Endodermal cell (in vitro differentiated cells): ENCODE data around the gene LIPC. TPM values are rescaled to one million over a fixed set of nuclear protein-coding genes. Genes with fewer than 3 reads are reported as not detected.

Source experiments
- DNase-seq: peaks from one replicate; pipeline ENCODE4 v3.0.0-alpha.2; 2017
- H3K27ac ChIP-seq: 2 replicates; pipeline ENCODE4 v1.5.1; 2013; ENCODE audit warnings: mild to moderate bottlenecking, low read depth, low read length, moderate library complexity
- H3K27me3 ChIP-seq: 2 replicates; pipeline ENCODE4 v1.6.1; 2013; ENCODE audit warnings: mild to moderate bottlenecking, low read length, moderate library complexity; ENCODE audit not compliant: insufficient read depth, control insufficient read depth, poor library complexity, severe bottlenecking
- H3K36me3 ChIP-seq: 2 replicates; pipeline ENCODE4 v1.7.0; 2013; ENCODE audit warnings: mild to moderate bottlenecking, low read length, moderate library complexity; ENCODE audit not compliant: control insufficient read depth, insufficient read depth
- H3K4me1 ChIP-seq: one replicate; pipeline ENCODE4 v1.7.0; 2013; ENCODE audit warnings: low read length; ENCODE audit not compliant: control insufficient read depth, insufficient read depth
- H3K4me3 ChIP-seq: 2 replicates; pipeline ENCODE4 v1.5.1; 2013; ENCODE audit warnings: mild to moderate bottlenecking, low read length, moderate library complexity
- H3K9ac ChIP-seq: 2 replicates; pipeline ENCODE4 v1.6.1; 2013; ENCODE audit warnings: mild to moderate bottlenecking, low read length, moderate library complexity; ENCODE audit not compliant: poor library complexity, severe bottlenecking; ENCODE audit errors: extremely low read depth
- H3K9me3 ChIP-seq: 2 replicates; pipeline ENCODE4 v1.6.1; 2013; ENCODE audit warnings: mild to moderate bottlenecking, low read length, moderate library complexity; ENCODE audit not compliant: control insufficient read depth
- H3K27ac Mint-ChIP-seq: 2 replicates; pipeline ENCODE4 v1.8.0; 2020; ENCODE audit warnings: mixed read lengths
- H3K27me3 Mint-ChIP-seq: 2 replicates; pipeline ENCODE4 v1.8.0; 2021; ENCODE audit warnings: mild to moderate bottlenecking, mixed read lengths; ENCODE audit not compliant: insufficient read depth
- H3K36me3 Mint-ChIP-seq: 2 replicates; pipeline ENCODE4 v1.8.0; 2020; ENCODE audit warnings: low read depth, mixed read lengths
- H3K4me1 Mint-ChIP-seq: 2 replicates; pipeline ENCODE4 v1.8.0; 2020; ENCODE audit warnings: mixed read lengths
- H3K4me3 Mint-ChIP-seq: 2 replicates; pipeline ENCODE4 v1.8.0; 2020; ENCODE audit warnings: mild to moderate bottlenecking, moderate library complexity, mixed read lengths
- H3K9me3 Mint-ChIP-seq: 2 replicates; pipeline ENCODE4 v1.8.0; 2020; ENCODE audit warnings: mild to moderate bottlenecking, mixed read lengths
- WGBS, 2 experiments: methylation state at CpG; one replicate each; pipeline versions ENCODE4 v1.1.5 to v1.1.7; 2013; ENCODE audit warnings: missing lambda C conversion rate in 2 of 2, mixed read lengths in 1 of 2; ENCODE audit not compliant: insufficient coverage in 1 of 2, insufficient read length in 1 of 2; 5-methylcytosine and 5-hydroxymethylcytosine counted together
- total RNA-seq, 2 donors: library from RNA; stranded (reverse); fragmentation: NEBNext Ultra II Directional in 1 of 2; extraction: Animal tissue kit (Norgen Biotek cat#: 25700) in 1 of 2; gene quantifications; 2 replicates in 1 of 2; 3 replicates in 1 of 2; pipeline ENCODE4 v1.2.1, GENCODE V29; 2021
- TF ChIP-seq, protein P1 (sequence below): fragments of 200-600 bp; sonication (generic); conservative IDR thresholded peaks from 2 replicates; pipeline ENCODE4 v1.5.0; 2021; ENCODE audit warnings: antibody characterized with exemption, mild to moderate bottlenecking

Gene LIPC
- total RNA-seq, 2 donors from 2014 or later: not detected

DNA sequence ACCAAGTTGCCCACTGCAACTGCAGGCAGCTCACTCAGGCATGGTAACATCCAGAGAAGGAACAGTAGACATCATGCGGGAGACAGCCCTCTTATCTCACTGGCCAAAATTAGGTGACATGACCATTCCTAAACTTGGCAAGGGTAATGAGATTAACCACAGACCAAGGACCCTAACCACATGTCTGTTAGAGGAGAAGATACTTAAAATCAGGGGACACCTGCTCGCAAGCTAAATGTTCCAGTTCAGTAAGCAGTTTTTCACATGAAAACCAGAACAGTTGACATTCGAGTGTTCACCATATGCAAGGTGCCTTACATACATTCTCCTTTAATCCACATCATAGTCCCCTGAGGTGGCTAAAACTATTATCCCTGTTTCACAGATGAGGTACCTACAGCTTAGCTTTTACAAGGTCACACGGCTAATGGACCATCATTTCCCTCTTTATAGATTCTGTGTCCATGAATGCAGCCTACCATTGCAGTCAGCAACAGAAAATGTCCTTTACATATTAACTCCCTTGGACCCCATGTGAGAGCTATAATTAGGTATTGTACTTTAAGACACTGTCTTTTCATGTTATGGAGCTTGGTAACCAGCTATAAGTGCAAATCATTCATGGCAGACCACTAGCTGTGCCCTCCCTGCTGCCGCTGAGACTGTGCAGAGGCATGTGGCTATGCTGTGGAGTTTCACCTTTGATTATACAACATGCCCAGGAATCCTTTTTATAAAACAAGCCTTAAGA is 154.1 kb downstream of the LIPC start:
- DNase-seq: no peak
- Histone ChIP-seq H3K4me1 (peaks cover 13% of the 10 kb centered on the region), H3K36me3 (no peaks in the 10 kb centered on the region), H3K9me3 (peaks cover 6% of the 10 kb centered on the region), H3K27ac (no peak overlapping the region), H3K27me3 (no peaks in the 10 kb centered on the region), H3K4me3 (no peak overlapping the region), H3K9ac (no peak overlapping the region)
- peaks cover 7% of the 10 kb centered on the region for H3K9me3 Mint-ChIP-seq
- H3K4me1 Mint-ChIP-seq: peaks cover 19% of the 10 kb centered on the region
- 93 to 95% methylated on average over 2 to 5 of the region's 5 CpGs for WGBS, 2 experiments
- no peak overlapping the region for H3K4me3 Mint-ChIP-seq
- no peak overlapping the region for H3K27ac Mint-ChIP-seq
- no peaks in the 10 kb centered on the region for H3K27me3 Mint-ChIP-seq
- H3K36me3 Mint-ChIP-seq: no peaks in the 10 kb centered on the region
- TF ChIP-seq, protein P1, sequence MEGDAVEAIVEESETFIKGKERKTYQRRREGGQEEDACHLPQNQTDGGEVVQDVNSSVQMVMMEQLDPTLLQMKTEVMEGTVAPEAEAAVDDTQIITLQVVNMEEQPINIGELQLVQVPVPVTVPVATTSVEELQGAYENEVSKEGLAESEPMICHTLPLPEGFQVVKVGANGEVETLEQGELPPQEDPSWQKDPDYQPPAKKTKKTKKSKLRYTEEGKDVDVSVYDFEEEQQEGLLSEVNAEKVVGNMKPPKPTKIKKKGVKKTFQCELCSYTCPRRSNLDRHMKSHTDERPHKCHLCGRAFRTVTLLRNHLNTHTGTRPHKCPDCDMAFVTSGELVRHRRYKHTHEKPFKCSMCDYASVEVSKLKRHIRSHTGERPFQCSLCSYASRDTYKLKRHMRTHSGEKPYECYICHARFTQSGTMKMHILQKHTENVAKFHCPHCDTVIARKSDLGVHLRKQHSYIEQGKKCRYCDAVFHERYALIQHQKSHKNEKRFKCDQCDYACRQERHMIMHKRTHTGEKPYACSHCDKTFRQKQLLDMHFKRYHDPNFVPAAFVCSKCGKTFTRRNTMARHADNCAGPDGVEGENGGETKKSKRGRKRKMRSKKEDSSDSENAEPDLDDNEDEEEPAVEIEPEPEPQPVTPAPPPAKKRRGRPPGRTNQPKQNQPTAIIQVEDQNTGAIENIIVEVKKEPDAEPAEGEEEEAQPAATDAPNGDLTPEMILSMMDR: no peak

DNA sequence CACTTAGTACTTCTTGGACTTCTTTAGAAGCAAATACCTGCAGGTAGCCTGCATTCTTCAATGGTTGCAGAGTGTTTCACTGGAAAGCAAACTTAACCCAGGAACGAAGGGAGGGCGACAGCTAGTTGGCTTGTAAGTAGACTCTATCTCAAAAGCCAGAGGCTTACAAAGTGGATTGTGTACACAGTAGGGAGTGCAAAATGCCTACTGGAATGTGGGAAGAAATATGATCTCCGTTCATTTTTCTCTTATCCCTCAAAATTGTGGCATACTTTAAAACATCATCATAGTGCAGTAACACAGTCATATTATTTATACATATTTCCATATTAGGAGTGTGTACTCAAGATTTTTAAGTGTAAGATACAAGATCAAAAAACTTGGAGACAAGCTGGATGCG is 155.7 kb downstream of the LIPC start:
- TF ChIP-seq, protein P1: no peak
- Histone ChIP-seq H3K9me3 (peaks cover 6% of the 10 kb centered on the region), H3K4me1 (peaks cover 13% of the 10 kb centered on the region), H3K27me3 (no peaks in the 10 kb centered on the region), H3K4me3 (no peak overlapping the region), H3K36me3 (peaks cover 7% of the 10 kb centered on the region), H3K9ac (no peak overlapping the region), H3K27ac (no peak overlapping the region)
- Mint-ChIP-seq H3K9me3 (peaks cover 5% of the 10 kb centered on the region), H3K4me1 (peaks cover 22% of the 10 kb centered on the region), H3K36me3 (peaks cover 4% of the 10 kb centered on the region), H3K27me3 (no peaks in the 10 kb centered on the region), H3K4me3 (no peak overlapping the region), H3K27ac (no peak overlapping the region)
- 89 to 91% methylated on average over 3 of the region's 4 CpGs for WGBS, 2 experiments
- DNase-seq: no peak

DNA sequence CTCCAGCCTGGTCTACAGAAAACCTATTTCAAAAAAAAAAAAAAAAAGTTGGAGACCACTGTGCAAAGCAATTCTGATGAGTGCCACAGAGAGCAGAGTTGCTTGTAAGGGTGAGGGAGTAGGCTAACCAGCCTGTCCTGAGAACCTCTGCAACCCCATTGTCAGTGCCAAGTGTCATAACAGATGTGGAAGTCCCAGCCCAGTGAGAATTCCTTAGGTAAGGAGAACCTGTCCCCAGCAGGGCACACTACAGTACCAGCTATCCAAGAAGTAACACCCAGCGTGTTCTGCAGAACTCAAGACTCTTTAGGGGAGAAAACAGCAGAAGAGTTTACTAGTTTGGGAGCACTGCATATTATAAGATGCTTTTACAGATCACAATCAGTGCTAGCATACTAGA is 156.3 kb downstream of the LIPC start:
- H3K4me3 ChIP-seq: no peak overlapping the region
- H3K36me3 ChIP-seq: peaks cover 7% of the 10 kb centered on the region
- Mint-ChIP-seq H3K36me3 (peaks cover 6% of the 10 kb centered on the region), H3K9me3 (peaks cover 5% of the 10 kb centered on the region), H3K4me1 (peaks cover 22% of the 10 kb centered on the region), H3K27ac (no peak overlapping the region), H3K27me3 (no peaks in the 10 kb centered on the region), H3K4me3 (no peak overlapping the region)
- H3K27ac ChIP-seq: no peak overlapping the region
- peaks cover 6% of the 10 kb centered on the region for H3K9me3 ChIP-seq
- DNase-seq: no peak
- 100% methylated on average over 1 of the region's 1 CpG for WGBS, 2 experiments
- H3K4me1 ChIP-seq: peaks cover 13% of the 10 kb centered on the region
- H3K9ac ChIP-seq: no peak overlapping the region
- no peaks in the 10 kb centered on the region for H3K27me3 ChIP-seq
- TF ChIP-seq, protein P1: peak; percentile 26
